ENCODE results near the gene CPVL.

The CPVL gene

DNA sequence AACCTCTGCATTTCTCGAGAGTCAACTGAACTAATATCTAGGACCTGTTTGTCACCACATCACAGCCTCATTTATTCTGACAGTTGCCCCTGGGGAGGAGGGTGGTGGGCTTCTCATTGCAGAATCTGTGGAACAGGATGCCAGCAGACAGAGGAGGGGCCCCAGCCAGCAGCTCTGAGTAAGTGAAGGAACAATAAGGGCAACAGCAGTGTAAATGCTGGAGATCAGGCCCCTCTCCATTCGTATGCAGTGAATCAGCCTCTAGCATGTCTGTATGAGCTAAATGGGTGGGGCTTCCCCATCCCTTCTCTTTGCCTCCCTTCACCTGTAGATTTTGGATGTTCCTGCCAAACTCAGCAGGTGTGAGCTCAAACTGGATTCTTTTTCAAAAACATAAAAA is 7.7 kb upstream of the CPVL start:
- DNase-seq: no peak

DNA sequence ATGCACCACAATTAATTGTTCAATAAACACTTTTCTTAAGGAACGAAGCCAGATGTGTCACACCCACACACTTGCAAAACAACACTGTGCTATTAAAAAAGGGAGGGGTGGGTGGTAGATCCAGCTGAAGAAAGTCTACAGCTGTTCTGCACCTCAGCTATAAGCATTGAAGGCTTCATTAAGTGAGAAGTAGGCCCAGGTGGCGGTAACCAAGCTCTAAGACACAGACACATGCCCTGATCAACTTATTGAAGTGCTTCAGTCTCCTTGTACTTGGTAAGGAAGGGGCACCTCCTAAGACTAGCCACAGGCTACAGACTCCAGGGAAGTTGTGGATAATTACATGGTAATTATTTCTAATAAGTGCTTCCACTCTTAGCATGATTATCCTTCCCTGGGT is 4.5 kb upstream of the CPVL start:
- no peak for DNase-seq

DNA sequence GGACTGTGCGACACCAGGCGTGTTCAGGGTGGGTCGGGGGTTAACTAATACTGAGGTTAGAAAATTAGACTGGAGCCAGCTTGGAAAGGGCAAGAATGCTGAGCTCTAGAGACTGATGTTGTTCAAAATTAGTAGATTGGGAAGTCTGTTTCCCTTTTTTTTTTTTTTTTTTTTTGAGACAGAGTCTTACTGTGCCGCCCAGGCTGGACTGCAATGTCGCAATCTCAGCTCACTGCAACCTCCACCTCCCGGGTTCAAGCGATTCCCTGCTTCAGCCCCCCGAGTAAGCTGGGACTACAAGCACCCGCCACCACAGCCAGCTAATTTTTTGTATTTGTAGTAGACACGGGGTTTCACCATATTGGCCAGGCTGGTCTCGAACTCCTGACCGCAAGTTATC is 2.7 kb upstream of the CPVL start:
- no peak for DNase-seq

DNA sequence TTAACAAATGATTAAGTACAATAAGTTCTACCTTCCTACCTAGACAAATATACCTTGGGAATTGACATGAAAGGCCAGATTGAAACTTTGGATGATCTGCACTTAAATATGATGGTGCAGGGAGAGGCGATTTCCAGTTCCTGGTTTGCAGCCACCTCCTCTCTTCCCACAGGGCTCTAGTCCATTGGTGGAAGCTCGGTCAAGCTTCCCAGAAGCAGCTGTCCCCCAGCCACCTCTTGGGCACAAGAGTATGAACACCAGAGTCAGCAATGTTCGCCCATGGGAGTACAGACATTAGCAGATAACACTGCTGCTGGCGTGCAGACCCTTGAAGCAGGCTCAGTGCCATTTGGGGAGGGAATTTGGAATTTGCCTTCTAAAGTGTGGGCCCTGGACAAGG is 1.5 kb upstream of the CPVL start:
- no peak for DNase-seq

DNA sequence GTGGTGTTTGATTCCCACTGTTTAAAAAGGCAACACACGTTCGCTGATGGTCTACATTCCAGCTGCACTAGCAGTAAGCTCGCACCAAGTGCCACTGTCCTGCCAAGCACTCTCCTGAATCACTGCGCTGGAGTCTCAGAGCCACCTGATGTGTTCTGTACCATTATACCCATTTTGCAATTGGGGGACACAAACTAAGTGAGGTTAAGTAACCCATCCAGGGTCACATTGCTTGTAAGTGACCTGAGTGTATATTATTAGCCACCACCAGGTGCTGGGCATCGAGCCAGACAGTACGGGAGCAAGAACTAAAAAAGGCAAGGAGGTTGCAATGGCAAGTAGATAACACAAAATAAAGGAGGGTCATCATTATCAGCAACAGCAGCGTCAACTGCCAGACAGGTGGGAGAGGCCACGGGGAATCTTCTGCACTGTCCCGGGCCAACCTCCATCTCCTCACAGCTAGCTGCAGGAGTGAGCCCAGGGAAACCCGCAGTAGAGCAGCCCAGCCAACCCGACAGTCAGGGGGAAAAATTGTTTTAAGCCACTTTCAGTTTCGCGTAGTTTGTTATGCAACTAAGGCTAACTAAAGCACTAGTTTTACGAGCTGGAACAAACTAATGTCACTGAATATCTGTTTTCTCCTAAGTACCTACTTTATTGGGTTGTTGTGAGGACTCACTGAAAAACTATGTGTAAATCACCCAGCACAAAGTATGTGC is 712 bp upstream of the CPVL start:
- DNase-seq: no peak

DNA sequence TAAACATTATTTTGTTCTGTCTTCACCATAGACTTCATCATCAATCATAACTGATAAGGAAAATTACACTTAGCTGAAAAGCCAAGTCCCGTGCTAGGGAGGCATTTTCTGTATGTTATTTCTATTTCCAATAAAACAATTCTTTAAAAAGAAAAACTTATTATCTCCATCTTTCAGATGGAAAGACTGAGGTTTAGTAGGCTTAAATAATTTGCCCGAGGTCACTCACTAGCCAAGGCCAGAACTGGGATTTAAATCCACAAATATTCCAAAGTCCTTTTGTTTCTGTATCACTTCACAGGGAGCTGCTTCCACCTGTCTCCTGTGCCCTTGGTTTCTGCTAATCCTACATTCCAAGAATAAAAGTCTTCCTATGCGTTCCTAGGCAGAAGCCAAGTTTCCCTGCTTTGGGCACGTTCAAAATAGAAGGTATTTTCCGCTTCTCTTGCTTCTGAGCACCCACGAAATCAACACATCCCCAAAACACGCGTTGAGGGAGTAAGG is 732 bp downstream of the CPVL start:
- no peak for DNase-seq

DNA sequence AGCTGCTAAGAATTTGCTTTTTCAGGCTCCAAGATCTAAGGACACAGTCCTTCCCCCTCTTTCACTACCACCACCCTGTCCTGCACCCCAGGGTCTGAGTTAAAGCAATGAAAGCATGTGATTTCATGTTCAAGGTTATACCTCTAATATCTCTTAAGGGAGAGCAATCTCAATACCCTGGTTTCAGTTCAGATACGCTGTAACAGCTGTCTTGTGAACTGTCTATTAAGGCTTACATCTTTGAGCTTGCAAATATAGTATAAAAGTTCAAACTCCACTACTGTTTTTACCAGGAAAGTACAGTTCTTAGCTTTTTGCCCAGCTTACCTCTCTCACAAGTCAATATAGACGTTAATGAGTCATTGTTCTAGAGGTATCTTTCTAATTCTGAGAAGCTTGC is 2.6 kb downstream of the CPVL start:
- no peak for DNase-seq

DNA sequence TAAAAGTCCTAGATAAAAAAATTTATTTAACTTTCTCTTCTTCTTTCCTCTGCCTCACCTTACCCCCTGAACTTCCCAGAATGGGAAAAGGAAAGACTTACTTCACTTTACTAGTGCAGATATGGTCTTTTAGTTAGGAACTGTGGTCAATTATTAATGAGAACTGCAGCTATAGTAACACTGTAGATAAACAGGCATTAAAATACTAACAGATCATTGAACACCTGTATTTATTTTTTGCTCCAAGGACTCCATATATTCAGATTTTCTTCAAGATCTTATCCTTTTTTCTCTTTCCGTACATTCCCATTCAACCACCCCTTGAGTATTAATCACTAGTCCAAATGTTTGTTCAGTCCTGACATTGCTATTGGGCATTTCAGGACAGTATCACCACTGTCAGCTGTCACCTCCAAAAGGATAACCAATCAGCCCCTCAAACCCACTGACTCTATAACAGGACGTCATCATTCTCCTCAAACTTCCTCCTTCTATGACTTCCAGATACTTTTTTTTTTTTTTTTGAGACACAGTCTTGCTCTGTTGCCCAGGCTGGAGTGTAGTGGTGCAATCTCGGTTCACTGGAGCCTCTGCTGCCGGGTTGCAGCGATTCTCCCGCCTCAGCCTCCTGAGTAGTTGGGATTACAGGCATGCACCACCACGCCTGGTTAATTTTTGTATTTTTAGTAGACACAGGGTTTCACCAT is 4.2 kb downstream of the CPVL start:
- no peak for DNase-seq

DNA sequence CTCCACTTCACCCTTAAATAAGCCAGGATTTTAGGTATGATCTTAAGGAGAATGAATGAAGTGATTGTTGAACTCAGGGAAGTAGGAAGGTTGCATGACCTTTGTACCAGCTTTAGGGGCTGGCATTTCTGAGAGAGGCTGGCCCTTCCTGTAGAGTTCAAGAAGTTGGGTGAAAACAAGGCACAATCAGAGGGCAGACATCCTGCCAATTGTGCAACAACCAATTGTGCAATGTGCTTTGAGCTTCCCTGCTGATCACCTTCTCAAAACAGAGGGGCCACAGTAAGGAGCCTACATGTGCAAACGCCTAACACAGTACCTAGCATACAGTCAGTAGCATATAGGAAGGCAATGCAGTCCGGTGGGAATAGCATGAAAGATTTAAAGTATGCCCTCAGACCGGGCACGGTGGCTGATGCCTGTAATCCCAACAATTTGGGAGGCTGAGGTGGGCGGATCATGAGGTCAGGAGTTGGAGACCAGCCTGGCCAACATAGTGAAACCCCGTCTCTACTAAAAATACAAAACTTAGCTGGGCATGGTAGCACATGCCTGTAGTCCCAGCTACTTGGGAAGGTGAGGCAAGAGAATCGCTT is 5.4 kb downstream of the CPVL start:
- DNase-seq: no peak

DNA sequence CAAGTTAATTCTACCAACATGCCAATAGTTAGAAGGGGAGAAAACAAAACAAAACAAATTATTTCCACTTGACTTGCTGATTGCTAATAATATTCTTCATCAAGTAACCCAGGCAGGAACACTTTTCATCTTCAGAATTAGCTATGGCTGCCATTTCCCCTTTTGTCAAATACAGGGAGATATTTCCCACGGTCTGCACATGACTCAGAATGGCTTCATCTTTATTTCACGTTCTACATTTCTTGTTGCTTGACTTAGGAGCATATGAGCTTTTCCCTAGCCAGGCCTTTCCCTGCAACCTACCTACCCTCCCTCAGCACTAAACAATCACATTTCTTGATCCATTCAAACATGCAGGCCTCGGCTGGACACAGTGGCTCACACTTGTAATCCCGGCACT is 6.5 kb downstream of the CPVL start:
- no peak for DNase-seq

DNA sequence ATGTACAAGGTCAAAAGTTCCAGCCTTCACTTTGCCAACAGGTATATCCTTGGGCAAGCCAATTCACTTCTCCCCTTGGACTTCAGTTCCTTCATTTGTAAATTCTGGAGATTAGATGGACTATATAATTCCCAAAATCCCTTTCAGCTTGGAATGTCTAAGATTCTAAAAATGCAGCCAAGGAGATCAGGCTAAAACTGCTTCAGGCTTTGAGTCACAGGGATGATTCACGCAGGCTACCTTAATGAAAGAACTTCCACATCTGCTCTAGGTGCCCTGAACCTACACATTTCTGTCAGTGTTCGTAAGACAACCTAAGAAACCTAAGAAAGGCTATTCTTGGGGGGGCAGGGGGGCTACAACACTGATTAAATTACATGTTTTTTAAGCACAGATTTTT is 7.1 kb downstream of the CPVL start:
- DNase-seq: no peak

DNA sequence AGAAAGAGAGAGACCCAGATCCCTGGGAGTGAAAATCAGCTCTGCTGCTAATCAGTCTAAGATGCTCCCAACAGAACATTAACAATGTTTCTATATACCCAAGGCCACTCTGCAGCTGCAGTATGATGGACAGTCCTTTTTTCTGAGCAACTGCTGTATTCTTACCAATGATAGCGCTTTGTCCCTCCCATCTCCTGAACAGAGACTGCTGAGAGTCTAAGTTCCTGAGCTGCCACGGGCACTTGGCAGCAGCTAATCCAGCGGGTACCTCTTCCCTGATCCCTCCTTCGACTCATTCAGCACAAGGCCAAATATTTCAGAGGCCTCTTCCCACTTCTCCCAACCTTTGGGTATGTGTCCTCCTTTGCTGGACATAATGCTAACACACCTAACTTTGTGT is 7.7 kb downstream of the CPVL start:
- DNase-seq: no peak

DNA sequence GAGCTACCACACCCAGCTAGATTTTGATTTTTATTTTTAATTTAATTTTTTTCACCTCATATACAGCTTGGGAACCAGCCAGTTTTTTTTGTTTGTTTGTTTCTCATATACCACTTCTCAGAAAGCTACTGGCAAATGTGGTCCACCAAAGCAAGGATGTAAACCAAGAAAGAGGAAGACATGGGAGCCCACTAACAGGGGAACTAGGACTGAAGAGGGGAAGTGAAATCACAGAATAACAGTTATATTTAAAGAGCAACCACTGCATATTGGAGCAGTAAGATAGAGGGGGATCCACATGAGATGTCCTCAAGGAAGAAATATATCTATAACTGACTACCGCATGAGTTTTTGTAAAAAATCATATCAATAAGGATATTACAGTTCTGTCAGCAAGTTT is 10.5 kb downstream of the CPVL start:
- DNase-seq: no peak

DNA sequence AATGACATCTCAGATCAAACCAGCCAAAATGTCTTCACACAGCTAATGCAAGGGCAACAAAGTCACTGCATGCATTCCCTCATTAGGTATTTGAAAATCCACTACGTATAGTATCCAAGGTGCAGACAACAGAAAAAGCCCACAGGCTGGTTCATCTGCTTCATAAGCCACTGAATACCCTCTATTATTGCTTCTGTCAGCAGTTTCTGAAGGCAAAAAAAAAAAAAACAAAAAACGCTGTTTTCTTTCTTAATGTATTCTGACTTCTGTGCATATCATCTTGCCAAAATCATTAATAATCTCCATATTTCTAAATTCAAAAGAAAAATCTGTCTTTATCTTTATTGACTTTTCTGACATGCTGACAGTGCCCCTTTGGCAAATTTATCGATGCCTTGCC is 13.4 kb downstream of the CPVL start:
- DNase-seq: no peak

DNA sequence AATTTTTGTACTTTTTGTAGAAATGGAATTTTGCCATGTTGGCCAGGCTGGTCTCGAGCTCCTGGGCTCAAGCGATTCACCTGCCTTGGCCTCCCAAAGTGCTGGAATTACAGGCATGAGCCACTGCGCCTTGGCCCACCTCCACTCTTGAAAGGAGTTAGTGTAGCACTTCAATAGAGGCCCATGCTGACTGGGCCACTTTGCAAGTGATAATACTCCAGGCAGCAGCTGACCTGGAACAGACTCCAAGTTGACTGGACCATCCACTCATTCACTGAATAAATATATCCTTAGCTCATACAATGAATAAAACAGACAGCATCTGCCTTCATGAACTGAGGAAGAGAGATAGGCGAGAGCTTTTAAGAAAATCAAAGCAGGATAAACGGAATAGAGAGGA is 14.7 kb downstream of the CPVL start:
- DNase-seq: no peak

DNA sequence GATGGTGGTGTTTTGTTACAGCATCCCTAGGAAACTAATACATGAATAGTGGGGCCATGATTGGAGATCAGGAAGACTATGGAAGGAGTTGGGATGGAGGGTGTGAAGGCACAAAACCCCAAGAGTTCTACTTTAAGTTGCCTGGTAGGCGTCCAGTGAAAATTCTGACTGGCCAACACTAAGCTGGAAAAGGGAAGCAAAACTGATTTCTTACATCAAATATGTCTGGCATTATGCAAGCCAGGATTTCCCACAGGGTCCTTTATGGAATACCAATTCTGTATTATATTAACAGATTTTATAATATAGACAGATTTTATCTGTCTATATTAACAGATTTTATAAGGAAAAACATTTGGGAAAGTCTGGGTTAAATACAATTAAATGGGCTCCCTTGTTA is 16.2 kb downstream of the CPVL start:
- no peak for DNase-seq

DNA sequence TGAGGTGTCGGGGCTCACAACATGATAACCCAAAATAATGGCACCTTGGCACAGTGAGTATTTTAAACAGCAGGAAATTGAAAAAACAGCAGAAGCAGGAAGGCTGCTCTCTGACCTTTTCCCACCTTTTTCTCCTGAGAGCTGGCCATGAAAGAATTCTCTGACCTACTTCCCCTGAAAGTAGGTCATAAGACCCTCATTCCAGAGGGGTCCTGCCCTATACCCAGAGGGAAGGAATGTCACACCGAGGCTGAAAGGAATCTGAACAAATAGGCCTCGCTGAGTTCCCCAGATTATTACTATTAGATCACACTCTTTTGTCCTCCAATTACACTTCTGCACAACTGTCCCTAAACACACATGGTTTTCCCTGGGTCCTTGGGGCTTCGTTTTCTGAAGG is 18.8 kb downstream of the CPVL start:
- DNase-seq: no peak

DNA sequence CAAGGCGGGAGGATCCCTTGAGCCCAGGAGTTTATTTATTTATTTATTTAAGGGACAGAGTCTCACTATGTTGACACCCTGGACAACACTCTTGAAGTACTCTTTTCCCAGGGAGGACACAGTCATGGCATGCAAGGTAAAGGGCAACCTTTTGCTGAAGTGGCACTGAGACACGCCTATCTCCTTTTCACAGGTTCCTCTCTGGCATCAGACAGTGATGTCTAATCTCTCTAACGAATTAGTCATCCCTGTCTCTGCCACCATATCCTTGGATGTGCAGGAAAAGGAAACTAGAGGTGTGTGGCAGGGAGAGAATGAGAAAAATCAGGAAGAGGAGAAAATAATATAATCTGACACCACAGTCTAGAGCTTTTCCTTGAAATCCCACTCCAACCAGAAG is 19.5 kb downstream of the CPVL start:
- no peak for DNase-seq

DNA sequence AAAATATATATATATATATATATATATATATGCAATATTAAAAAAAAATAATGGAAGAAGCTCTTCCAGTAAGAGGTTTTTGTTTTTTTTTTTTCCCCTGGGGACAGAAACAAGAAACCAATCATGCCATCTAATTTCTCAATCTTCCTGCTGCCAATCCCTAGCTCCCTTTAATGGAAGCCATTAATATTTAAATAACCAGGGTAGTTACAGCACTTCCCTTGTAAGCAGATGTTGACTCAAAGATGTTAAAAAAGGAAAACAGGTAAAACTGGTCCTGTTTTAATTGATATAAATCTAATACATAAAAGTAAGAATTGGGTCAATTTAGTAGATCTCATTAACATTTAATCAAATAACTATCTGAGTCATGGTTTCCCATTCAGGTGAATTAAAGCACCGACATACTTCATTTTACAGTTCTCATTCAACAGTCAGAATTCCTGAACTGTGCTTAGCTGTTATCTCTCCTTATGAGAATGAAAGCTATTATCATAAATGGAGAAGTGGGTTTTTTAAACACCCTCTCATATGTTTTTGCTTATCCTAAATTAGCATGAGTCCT is 22.6 kb downstream of the CPVL start:
- DNase-seq: no peak

DNA sequence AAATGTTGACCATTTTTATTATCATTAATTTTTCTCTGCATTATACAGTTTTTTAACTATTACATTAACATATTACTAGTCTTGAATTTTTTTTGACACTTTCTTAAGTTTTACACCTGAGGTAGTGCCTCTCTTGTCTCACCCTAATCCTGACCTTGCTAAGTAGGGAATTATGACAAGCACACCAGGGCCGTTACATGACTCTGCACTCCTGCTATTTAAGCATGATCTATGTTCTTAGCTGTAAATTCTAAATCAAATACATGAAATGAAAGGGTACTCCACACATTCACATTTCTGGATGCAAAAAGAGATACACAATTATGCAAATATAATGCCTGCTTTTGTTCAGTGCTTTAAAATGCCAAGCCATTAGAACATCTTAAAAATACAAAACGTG is 23.6 kb downstream of the CPVL start:
- no peak for DNase-seq

DNA sequence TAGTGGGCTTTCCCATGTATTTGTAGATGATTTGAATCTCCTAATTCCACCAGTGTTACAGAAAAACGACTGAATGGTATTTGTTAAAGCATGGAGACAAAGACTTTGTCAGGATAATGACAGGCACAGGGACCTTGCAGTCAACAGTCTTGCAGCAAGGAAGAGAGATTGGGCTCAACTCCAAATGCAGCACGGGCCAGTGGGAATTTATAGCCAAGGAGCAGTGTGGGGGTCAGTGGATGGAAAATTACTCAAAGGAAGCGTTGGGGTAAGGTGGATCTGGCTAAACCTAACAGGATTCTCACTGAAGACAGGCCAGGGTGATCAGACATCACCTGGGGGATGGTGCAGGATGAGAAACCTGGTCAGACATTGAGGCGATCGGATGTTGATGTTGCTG is 24.3 kb downstream of the CPVL start:
- no peak for DNase-seq

DNA sequence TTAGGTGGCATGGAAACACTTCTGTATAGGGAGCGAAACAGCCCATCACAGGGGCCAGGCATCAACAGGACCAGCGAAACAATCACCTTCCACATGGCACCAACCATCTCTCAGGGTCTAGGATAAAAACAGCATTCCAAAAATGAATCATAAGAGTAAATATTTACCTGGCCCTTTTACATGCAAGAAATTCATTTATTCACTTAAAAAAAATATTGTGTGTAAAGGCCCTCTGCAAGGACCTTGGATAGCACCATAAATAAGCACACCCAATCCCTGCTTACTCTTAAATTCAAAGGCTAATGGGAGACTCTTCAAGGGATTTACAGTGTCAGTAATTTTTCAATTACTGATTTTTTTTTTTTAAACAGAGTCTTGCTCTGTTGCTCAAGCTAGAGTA is 25.4 kb downstream of the CPVL start:
- DNase-seq: no peak

DNA sequence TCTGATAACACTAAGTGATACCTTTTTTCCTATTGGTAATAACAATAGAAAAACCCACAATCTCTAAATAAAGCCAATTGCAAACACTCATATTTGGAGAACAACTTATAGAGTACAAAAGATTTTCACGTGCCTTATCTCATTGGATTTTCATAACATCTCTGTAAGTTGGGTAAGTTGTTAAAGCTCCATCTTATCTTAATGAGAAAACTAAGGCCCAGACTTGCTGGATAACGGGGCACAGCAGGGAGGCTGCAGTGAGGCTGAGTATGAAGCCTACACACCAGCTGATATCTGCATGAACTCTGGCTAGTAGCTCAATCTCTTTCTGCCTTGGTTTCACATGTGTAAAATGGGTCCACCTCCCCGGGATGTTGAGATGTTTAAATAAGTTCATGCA is 26.8 kb downstream of the CPVL start:
- no peak for DNase-seq
